C4-2B (cell line): ENCODE data around the gene LGI4.

Source experiments
- H3K27ac ChIP-seq: fragments of 450-650 bp; 2 replicates; pipeline ENCODE4 v1.5.1; 2017
- CTCF ChIP-seq: fragments of 450-650 bp; conservative IDR thresholded peaks from 2 replicates; pipeline ENCODE4 v1.5.1; 2017; ENCODE audit warnings: mild to moderate bottlenecking
- ZFX ChIP-seq: fragments of 450-650 bp; IDR thresholded peaks from 2 replicates; pipeline ENCODE4 v1.6.1; 2017

Gene LGI4

DNA sequence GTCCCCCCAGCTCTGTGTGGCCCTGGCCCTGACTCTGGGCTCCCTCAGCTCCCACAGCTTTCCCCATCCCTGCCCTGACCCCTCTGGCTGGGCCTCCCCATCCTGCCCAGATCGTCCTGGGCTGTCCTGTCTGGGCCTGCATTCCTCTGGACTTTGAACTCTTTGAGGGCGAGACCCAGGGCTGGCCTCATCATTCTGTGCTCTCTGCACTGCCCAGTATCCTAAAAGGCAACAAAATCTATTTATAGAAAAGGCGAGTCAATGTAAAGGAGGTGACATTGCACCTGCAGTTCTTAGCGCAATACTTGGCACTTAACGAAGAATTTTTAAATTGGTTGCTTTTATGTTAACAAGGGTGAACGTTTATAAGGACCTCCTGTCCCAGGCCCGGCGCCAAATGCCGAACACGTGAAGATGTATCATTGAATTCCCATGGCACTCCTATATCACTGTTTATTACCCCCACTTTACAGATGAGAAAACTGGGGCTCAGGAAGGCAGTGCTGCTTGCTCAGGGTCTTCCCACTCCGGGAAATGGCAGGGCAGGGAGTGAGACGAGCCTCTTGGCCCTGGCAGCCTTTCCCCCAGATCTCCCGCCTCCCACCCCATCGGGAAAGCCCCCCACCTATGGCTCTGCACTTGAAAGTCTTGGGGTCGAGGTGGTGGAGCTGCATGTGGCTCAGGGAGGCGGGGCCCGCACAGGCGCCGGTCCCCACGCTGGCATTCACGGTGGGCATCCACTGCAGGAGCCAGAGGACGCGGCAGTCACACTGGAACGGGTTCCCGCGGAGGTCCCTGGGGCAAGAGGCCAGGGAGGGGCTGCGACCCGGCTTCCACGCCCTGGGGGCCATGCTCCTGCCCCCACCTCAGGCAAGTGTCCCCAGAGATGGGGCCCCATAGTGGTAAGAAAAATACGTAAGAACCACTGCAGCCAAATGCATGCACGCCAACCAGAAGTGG, 3.8 kb downstream of the LGI4 start:
- H3K27ac ChIP-seq = peak overlapping the region; percentile 53
- TF ChIP-seq ZFX (no peak), CTCF (no peak)

- peak; percentile 22; the same call in 1 of the 2 replicates for TF ChIP-seq ZFX
- H3K27ac ChIP-seq = peak overlapping the region; percentile 53
Observed at GRCh38 chr19:35129724-35130274, 5.1 kb downstream of the LGI4 start.

GRCh38 chr19:35128398-35129057, 6.3 kb downstream of the LGI4 start:
- H3K27ac ChIP-seq = no peak overlapping the region
- no peak for TF ChIP-seq CTCF
- no peak for TF ChIP-seq ZFX

DNA sequence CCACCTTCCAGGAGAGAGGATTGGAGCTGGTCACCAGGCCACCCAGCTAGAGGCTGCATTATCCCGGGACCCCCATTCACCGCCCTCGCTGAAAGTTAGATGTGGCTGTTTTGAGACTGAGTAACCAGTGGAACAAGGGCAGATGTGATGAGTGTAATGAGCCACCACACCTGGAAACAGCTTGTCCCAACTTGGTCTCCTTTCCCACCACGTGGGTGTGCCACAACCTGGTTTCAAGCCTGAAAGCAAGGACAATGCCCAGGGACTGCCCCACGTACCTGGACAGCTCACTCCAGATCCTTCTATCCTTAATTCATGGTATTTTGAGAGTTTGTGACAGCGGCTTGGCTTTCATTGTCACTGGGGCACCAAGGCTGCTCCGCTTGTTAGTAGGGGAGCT, 7.0 kb downstream of the LGI4 start:
- H3K27ac ChIP-seq = no peak overlapping the region
- TF ChIP-seq CTCF (no peak), ZFX (no peak)

- TF ChIP-seq ZFX (no peak), CTCF (no peak)
- H3K27ac ChIP-seq = no peak overlapping the region
Observed at GRCh38 chr19:35126624-35126959, 8.3 kb downstream of the LGI4 start.

GRCh38 chr19:35125749-35126623, 8.9 kb downstream of the LGI4 start:
- H3K27ac ChIP-seq = no peak overlapping the region
- TF ChIP-seq ZFX (no peak), CTCF (no peak)

GRCh38 chr19:35125270-35125717, 9.6 kb downstream of the LGI4 start:
- TF ChIP-seq CTCF (no peak), ZFX (no peak)
- H3K27ac ChIP-seq = peak overlapping the region; percentile 76
